HuH-7.5 (cell line): ENCODE results near the gene SPATA16.
"Not testable (repeated sequence)": the region's sequence is repeated elsewhere in the genome, so short reads cannot be mapped to it uniquely, and the experiment has no call there.

Experiments
- DNase-seq: peaks from one replicate; pipeline ENCODE4 v3.0.0; 2011; ENCODE audit warnings: low spot score

SPATA16 gene

GRCh38 chr3:172939651-172940293, 201.3 kb downstream of the SPATA16 start:
- DNase-seq, result no peak

- DNase-seq, result no peak
Observed at GRCh38 chr3:172938788-172939187, 202.2 kb downstream of the SPATA16 start.

- no peak for DNase-seq
Observed at GRCh38 chr3:172931746-172932285, 209.2 kb downstream of the SPATA16 start.

- no peak for DNase-seq
Observed at GRCh38 chr3:172929451-172929850, 211.6 kb downstream of the SPATA16 start.

GRCh38 chr3:172924546-172924945, 216.5 kb downstream of the SPATA16 start:
- DNase-seq, result no peak

GRCh38 chr3:172919297-172919683, 221.7 kb downstream of the SPATA16 start:
- DNase-seq, result peak; percentile 7

- no peak for DNase-seq
Observed at GRCh38 chr3:172918568-172919296, 222.3 kb downstream of the SPATA16 start.

- DNase-seq, result no peak
Observed at GRCh38 chr3:172918165-172918564, 222.9 kb downstream of the SPATA16 start.

- DNase-seq, result no peak
Observed at GRCh38 chr3:172915911-172916514, 225.0 kb downstream of the SPATA16 start.

GRCh38 chr3:172914854-172915253, 226.2 kb downstream of the SPATA16 start:
- no peak for DNase-seq

- DNase-seq, result no peak
Observed at GRCh38 chr3:172913911-172914655, 227.0 kb downstream of the SPATA16 start.

- no peak for DNase-seq
Observed at GRCh38 chr3:172911142-172911541, 229.9 kb downstream of the SPATA16 start.

- no peak for DNase-seq
Observed at GRCh38 chr3:172908771-172909270, 232.2 kb downstream of the SPATA16 start.

GRCh38 chr3:172905451-172905850, 235.6 kb downstream of the SPATA16 start:
- DNase-seq, result no peak

GRCh38 chr3:172904711-172905373, 236.2 kb downstream of the SPATA16 start:
- no peak for DNase-seq

GRCh38 chr3:172903642-172904320, 237.3 kb downstream of the SPATA16 start:
- no peak for DNase-seq

GRCh38 chr3:172892158-172892557, 248.9 kb downstream of the SPATA16 start:
- DNase-seq, result no peak

- no peak for DNase-seq
Observed at GRCh38 chr3:172885704-172886103, 255.3 kb downstream of the SPATA16 start.

- no peak for DNase-seq
Observed at GRCh38 chr3:172882563-172882962, 258.5 kb downstream of the SPATA16 start.

- DNase-seq, result not testable (repeated sequence)
Observed at GRCh38 chr3:172879381-172879780, 261.7 kb downstream of the SPATA16 start.

GRCh38 chr3:172877011-172877410, 264.0 kb downstream of the SPATA16 start:
- DNase-seq, result no peak
